GM21825 (cell line): ENCODE results near the gene TSSK3.

Source experiments
- ATAC-seq: cut with Tn5 transposase; IDR thresholded peaks from one replicate; pipeline ENCODE4 v1.9.1; 2021; ENCODE audit warnings: mild to moderate bottlenecking, moderate library complexity; ENCODE audit not compliant: unreplicated experiment

Gene TSSK3

DNA sequence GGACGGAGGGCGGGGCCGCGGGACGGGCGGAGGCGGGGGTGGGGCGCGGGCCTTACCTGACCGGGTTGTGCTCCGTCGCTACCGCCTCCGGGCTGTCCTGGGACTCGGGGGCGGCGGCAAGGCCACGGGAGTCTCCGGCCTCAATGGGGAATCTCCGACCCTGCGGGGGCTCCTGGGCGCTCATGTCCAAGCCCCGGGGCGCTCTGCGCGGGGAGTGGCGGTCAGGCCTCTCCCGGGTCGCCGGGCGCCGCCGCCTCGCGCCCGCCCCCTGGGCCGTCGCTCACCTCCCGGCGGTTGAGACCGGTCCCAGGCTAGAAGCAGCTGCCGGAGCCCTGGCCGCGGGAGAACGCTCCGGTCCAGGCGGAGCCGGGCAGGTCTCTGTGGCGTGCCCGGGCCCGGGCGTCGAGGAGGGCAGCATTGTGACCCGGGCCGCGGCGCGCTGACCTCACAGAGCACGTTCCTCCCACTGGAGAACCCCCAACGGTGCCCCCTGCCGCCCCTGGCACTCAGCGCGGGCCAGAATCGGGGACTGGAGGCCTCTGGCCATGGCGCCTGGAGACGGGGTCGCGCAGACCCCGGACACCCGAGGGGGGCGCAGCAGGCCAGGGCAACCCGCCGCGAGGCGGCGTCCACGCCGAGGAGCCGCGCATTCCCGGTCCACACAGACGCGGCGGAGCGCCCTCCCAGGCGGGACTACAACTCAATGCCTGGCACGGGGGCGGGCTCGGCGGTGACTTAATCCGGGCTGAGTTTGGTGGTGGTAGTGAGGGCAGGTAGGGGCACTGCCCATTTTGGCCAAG is 465 bp upstream of the TSSK3 start:
- no peak for ATAC-seq

DNA sequence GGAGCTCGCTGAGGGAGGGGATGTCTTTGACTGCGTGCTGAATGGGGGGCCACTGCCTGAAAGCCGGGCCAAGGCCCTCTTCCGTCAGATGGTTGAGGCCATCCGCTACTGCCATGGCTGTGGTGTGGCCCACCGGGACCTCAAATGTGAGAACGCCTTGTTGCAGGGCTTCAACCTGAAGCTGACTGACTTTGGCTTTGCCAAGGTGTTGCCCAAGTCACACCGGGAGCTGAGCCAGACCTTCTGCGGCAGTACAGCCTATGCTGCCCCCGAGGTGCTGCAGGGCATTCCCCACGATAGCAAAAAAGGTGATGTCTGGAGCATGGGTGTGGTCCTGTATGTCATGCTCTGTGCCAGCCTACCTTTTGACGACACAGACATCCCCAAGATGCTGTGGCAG is 1.4 kb downstream of the TSSK3 start:
- ATAC-seq: no peak

DNA sequence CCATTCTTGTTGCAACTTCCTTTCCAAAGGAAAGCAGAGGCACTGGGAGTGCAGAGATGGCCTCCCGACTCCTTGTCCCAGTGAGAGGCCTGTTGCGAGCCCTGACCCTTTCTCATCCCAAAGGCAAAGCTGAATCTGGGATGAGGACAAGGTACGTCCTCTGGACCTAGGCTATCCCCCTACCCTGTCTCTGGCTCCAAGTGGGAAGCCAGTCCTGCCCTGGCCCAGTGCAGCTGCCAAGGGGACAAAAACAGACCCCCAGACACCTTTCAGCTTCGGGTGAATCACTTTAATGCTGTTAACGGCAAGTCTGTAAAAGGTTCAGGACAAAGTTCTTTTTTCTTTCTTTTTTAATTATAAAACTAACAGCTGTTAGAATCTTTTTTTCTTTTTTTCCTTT is 2.5 kb downstream of the TSSK3 start:
- ATAC-seq: no peak

DNA sequence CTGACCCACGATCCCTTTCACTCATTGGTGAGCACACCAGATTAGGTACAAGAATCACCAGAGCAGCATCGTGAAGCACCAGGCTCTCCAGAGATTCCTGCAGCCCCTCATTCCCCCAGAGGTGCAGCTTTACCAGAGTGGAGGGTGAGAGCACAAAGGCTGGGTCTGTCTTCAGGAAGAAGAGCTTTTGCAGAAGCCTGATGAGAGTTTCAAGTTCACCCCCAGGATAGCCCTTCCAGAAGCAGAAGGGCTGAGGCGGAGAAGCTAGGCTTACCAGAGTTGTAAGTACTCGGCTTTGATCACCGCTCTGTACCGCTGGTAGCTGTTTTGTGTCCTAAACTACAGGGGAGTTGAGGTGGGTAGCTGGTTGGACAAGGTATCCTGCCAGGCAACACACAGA is 3.1 kb downstream of the TSSK3 start:
- no peak for ATAC-seq

DNA sequence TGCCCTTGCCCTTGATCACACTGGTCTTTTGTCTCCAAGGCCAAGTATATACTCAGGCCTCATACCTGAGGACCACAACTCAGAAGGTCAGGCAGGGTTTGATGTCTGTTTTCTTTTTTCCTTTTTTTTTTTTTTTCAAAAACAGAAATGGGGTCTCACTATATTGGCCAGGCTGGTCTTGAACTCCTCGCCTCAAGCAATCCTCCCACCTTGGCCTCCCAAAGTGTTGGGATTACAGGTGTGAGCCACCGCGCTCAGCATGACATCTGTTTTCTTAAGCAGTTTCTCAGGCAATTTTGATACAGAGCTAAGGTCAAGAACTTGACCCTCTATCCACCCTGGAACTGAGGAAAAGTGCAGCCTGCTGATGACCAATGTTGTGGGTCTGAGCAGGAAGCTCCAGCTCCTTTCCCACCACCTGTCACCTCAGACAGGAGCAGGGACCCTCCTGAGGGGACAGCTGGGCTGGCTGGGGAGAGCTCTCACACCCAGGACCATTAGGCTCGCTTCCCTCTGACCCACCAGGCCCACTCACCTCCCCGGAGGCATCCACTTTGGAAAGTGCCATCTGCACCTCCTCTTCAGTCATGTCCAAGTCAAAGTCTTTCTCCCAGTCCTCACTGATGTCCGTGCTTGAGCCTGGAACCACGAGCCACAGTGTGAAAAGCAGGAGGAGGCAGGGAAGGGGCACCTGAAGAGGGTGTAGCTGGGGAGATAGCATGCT is 5.7 kb downstream of the TSSK3 start:
- no peak for ATAC-seq

DNA sequence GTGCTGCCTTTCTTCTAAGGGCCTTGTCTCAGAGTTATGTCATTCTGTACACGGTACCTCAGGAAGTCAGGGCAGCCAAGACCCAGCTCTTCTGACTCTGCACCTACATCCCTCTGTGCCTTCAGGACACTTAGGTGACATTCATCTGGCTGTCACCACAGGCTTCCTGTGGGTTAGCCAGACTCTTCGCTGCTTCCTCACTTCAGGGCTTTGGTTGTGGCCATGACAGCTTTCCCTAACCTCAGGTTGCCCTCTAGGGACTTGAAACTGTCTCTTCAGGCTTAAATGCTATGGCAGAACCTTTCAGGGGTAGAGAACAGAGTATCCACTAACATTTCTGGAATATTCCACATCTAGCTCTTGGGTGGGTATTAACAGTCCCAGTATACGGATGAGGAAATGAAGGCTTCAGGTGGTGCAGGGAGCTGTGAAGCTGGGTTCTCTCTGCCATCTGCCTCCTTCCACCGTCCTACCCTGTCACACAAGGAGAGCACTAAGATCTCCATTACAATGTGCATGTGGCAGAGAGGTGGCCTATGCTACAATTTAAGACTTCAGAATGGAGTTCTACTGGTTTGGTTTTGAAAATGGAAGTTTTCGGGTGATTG is 9.9 kb downstream of the TSSK3 start:
- ATAC-seq: peak; percentile 50

DNA sequence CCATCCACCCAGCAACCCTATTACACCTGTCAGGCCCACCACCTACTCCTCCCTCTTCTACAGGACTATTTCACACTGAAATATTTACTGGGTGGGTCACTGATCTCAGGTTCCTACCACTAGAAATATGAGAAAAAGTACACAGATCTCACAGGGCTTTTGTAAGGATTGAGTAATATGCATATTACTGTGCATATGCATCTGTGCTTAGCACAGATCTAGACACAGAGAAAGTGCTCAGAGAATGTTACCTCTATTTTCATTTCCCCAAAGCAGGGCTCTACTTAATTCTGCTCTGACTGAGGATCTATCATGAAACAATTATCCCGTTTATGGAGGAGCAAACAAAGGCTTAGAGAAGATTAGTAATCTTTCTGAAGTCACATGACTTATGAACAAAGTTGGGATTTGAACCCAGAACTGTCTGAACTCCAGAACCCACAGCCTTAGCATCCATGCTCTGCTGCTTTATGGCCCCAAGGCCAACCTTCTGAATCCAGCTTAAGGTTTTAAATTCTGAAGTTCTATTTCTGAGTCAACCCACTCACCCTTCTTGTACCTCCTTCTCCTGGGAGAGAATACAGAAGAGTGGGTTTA is 11.8 kb downstream of the TSSK3 start:
- no peak for ATAC-seq

DNA sequence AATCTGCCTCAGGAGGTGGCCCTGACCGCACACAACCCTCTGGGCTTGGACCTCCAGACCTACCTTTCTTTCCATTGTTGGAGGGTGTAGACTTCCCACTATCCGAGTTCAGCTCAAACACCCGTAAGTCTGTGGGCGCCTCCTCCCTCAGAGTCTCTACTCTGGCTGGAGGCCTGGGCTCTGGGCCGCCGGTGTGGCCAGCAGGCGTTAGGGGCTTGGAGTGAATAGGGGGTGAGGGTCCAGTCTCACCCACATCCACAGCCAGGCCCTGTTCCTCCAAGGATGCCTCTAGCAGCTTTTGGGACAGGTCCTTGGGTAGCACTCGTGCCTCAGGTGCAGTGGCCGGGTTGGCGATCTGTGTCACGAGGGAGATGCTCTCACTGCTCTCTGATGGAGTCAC is 13.9 kb downstream of the TSSK3 start:
- ATAC-seq: no peak

DNA sequence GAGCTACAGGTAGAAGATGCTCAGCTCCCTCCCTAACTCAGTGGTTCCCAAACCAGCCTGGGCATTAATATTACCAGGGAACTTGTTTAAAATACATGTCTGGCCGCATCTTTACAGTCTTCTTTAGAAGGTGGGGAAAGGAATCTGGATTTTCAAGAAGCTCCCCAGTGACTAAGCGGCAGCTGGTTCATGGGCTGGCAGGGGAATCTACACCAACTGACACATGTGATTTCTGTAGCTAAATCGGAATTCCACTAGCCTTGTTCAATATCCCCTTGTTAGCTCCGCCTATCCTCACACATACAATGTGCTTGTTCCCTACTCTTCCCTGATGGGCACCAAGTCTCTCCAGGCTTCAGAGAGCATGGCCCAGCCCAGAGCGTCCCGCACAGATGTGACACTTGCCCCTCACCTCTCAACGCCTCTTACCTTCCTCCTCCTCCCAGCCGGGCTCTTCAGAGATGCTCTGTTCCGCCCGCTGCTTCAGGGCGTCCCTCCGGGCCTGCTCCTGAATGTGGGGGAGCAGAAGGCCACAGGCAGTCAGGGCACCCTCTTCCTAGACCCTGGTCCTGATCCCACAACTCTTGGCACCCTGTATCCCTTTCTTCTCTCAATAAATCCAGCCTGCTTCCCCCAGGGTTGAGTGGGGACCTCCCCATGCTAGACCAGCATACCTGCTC is 15.3 kb downstream of the TSSK3 start:
- ATAC-seq: no peak

DNA sequence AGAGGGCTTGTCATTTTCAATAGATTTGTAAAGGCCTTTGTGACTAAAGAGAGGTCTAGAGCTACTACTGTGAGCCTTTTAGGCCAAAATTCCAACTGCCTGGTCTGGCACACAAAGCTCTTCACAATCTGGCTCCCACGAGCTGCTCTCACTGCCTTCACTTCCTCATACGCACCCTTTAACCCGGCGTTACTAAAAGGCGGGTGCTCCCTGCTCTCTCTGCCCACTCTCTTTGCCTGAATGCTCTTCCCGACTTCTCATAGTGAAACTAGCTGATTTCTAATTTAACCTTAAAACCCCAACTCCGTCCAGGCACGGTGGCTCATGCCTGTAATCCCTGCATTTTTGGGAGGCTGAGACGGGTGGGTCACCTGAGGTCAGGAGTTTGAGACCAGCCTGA is 17.7 kb downstream of the TSSK3 start:
- ATAC-seq: no peak

DNA sequence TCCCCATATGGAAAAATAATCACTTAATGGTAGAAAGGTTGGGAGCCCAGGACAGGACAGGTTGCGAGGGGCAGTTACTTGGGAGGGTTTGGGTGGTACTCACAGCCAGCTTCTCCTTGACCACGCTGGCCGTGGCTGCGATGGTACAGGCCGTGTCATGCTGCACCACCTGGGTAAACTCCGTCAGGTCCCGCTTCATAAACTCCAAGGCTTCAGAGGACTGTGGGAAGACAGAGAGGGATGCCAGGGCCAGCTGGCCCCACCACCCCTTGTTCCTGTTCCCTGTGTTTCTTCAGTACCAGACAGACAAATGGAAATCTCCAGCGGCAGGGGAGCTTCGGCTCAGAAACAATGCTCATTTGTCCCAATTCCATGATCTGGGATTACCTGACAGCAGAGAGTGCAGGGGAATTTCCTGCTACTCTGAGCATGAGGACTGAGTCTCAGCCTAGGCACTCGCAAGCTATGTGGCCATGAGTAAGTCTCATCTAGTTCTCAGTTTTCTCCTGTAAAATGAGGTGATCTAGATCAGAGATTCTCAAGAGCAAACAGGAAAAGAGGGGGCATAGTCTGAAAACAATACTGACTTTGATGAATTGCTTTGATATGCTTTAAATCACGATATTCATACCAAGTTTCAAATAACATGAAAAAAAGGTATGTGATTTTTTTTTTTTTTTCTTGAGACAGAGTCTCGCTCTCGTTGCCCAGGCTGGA is 24.5 kb downstream of the TSSK3 start:
- no peak for ATAC-seq

DNA sequence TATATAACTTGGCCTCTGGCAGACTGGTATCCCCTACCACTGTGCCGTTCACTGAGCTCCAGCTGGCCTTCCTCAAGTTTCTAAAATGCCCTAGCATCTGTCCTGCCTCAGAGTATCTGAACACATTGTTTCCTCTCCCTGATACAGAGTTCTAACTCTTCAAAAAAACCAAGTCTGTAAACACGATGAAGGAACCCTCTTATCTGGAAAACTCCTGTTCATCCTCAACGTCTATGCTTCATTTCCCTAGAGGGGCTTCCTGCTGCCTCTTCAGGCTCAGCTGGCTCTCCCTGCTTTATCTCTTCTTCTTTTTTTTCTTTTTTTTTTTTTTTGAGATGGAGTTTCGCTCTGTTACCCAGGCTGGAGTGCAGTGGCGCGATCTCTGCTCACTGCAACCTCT is 26.3 kb downstream of the TSSK3 start:
- ATAC-seq: no peak

DNA sequence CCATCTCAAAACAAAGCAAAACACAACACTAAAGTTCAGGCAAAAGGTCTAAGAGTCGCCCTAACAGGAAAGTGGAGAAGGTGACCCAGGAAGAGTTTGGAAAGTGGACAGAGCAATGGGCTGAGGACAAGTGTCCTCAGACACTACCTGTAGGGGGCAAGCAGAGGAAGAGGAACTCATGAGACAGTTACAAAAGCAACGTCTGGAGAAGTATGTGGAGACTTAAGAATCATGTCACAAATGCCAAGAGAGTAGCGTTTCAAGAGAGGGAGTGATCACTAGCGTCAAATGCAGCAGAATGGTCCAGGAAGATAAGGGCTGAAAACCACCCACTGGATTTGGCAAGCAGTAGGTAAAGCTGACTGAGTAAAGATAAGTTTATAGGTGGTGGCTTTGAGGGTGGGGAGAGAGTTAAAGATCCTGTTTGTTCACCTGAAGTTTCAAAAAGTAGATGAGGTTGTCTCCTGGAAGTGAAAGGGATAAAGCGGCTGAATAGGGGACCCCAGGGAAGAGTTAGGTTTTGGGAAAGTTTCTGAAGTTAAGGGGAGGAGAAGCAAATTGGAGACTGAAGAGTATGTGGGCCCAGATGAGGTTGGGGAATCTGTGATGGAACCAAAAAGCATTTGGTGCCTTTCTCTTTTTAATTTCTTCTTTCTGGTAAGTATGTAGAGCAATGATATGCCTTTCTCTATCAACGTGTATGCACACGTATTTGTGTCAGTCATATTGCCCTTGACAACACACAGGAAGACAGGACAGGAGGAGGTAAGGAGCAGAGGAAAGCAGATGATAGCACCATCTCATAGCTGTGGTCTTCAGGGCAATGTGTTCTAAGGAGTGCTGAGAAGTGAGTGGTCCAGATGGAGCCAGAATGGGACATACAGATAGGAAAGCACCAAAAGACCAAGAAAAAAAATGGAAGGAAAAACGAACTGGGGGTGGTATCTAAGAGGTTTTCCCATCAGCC is 28.8 kb downstream of the TSSK3 start:
- ATAC-seq: no peak

DNA sequence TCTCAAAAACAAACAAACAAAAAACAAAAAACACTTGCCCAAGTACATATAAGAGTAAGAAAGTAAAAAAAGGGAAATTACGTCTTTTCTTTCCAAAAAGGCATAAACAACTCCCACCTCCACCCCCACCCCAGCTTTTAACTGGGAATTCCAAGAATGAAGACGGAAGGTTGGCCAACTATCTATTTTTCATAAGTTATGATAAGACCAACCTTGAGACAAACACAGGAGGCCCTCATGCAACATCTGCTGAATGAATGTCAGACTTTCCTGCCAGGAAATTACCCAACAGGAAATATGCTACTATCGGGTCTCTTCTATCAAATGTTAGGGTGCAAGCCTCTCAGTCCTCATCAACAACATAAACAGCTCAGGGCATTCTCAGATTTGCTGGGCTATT is 30.0 kb downstream of the TSSK3 start:
- no peak for ATAC-seq

DNA sequence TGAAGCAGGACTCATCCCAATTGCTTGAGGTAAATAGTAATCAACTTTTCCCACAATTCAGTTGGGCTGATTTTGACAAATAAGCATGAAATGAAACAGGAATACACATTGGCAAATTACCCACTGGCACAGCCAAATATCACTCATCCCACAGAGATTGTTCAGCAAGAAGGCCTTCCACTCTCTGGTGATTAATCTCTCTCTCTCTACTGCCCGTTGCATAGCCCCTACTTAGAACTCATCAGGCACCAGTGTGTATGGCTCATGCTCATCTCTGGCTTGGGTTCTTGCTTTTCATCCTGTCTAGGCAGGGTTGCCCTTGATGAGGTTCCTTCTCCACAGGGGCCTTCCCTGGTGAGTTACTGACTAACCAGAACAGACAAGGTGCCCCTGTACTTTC is 30.8 kb downstream of the TSSK3 start:
- ATAC-seq: no peak

DNA sequence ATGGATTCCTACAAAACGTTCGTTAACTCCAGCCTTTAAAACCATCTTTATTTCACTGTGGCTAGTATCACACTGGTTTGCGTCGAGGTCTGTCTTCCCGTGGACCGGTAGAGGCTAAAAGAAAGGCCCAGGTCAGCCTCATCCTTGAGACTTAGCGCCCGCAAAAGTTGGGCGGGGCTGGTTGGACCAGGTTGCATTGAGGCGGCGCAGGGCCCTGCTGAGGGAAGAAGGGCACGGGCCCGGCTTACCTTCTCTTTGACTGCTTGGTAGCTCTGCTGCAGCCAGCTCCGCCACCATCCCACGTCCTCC is 31.4 kb downstream of the TSSK3 start:
- ATAC-seq: peak; percentile 10

DNA sequence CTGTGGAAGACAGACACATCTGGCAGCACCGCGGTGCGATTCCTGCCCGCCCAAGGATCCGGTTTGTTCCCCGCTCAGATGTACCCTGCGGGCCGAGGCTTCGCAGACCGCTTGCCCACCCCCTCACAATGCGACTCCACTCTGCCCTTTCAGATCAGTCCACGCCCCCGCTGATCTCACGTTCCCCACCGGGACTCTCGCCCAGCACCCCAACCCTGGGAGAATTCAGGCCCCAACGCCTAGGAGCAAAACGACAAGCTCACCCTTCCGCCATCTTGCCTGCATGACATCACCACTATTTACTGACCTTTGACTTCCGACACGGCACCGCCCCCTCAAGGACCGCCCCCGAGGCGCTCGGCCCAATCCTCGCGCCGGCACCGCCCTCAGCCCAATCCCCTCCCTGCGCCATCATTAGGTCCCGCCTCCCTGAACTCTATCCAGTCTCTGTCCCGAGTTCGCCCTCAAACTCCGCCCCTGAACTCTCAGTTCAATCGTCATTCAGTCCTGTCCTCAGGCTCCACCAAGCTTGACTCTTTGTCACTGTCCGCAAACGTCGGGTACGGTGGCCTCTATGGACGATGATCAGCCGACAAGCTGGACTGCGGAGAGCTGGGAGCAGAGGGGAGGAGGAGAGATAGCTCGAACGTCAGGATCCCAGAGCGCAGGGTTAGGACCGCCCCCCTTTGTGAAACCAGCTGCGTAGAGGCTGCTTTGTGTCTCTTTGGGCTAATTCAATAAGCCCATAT is 32.0 kb downstream of the TSSK3 start, which contains the start of gene BSDC1:
Gene BSDC1 (minus strand): TSS at position 301 of the 749 bp plus-strand sequence. CDS start 27 bp downstream, at position 274.
- ATAC-seq: peak; percentile 93

DNA sequence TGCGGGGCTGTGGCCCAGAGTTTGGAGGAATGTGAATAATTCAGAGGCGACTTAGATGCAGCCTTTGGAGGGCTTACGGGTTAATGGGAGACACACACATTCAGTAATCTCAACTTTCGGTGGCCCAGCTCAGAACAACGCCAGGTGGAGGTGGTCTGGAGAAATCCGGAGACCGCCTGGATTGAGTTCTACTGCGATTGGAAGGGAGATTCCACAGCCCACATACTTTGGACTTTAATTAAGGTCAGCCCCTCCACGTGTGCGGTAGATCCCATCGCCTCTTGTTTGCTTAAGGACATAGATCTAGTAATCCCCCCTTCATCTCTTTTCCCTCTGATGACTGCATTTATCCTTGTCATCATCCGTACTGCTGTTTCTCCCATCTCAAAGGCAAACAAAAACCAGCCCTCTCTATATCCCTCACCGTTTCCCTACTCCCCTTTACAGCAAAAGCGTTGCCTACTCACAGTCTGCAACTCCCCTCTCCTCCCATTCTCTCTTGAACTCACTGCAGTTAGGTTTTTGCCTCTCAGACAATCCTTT is 32.6 kb downstream of the TSSK3 start:
- ATAC-seq: peak; percentile 8
